ENCODE data around the gene KIF6.
"Not testable (repeated sequence)": the region's sequence is repeated elsewhere in the genome, so short reads cannot be mapped to it uniquely, and the experiment has no call there.

The KIF6 gene

DNA sequence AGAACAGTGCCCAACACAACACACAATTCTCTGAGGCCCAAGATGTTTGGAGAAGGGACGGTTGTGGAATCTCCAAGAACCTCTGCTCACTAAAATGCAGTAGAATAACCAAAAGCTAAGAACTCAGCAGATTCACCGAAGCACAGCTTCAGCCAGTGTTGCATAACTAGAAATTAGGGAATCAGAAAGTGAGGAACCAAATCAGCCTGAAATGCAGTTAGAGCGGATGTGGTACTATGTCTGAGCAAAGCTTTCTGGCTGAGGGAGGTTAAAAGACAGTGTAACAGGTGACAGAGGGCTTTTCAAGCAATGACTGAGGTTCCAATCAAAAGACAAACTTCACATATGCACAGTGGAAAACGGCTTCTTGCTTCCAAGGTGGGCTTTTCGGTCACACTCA lies 204.8 kb downstream of the KIF6 start:
- DNase-seq (ENCODE audit: low read depth in 2 of 2): no peak
- TF ChIP-seq, protein P1, sequence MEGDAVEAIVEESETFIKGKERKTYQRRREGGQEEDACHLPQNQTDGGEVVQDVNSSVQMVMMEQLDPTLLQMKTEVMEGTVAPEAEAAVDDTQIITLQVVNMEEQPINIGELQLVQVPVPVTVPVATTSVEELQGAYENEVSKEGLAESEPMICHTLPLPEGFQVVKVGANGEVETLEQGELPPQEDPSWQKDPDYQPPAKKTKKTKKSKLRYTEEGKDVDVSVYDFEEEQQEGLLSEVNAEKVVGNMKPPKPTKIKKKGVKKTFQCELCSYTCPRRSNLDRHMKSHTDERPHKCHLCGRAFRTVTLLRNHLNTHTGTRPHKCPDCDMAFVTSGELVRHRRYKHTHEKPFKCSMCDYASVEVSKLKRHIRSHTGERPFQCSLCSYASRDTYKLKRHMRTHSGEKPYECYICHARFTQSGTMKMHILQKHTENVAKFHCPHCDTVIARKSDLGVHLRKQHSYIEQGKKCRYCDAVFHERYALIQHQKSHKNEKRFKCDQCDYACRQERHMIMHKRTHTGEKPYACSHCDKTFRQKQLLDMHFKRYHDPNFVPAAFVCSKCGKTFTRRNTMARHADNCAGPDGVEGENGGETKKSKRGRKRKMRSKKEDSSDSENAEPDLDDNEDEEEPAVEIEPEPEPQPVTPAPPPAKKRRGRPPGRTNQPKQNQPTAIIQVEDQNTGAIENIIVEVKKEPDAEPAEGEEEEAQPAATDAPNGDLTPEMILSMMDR (IDR thresholded peaks at IDR 0.05; ENCODE audit: low read depth, low read length): no peak
- no peak overlapping the region for H3K4me3 ChIP-seq (replicated peaks in 1 of 2; ENCODE audit: low read depth in 2 of 2, low read length in 2 of 2)

DNA sequence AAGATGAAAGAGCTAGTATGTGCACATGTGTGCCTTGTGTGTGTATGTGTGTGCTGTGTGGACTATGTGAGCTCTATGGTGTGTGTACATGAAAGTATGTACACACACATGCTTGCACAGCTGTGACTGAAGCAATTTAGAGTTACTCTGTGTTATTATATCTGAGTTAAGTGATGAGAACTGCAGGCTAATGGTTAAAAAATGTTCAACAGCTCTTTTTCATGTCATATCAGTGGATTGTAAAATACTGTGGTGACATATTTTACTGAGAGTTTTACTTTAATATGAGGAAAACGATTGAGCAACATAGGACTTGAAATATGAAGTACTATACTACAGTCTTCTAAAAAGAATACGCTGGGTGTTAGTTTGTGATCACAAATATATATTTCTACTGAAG lies 207.0 kb downstream of the KIF6 start:
- TF ChIP-seq, protein P1 (IDR thresholded peaks at IDR 0.05; ENCODE audit: low read depth, low read length): no peak
- DNase-seq (ENCODE audit: low read depth in 2 of 2): no peak
- no peak overlapping the region for H3K4me3 ChIP-seq (replicated peaks in 1 of 2; ENCODE audit: low read depth in 2 of 2, low read length in 2 of 2)

DNA sequence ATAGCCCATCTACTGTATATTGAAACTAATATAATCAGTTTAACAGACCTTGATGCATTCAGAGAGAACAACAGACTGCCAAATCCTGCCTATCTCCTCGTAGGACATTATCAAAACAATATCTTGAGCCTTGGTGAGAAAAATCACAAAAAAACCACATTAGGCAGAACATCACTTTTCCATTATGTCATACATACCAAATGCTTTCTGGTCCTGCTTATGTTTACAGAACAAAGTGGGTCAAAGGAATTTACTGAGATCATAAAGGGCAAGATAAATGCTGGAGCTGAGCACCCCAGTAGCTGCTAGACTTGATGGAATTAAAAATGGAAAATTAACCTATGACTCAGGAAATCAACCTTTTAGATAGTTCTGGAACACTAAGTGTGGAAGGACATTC lies 207.5 kb downstream of the KIF6 start:
- DNase-seq (ENCODE audit: low read depth in 2 of 2): no peak
- TF ChIP-seq, protein P1 (IDR thresholded peaks at IDR 0.05; ENCODE audit: low read depth, low read length): no peak
- H3K4me3 ChIP-seq (replicated peaks in 1 of 2; ENCODE audit: low read depth in 2 of 2, low read length in 2 of 2): no peak overlapping the region

DNA sequence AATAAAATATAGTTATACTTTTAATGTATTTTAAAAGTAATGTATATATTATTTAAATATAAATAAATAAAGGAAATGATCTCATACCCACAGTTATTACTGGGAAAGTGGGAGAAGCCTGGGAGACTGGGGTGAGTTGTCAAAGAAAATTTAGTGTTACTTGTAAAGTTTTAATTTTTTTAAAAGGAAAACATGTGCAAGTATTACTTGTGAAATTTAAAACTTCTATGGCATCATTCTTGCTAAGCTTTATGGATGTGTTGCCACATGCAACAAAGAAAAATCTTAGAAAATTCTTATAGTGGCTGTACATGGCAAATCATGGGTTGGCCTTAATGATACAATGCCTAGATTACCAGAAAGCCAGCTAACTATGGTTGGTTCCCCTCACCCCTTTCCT lies 208.7 kb downstream of the KIF6 start:
- TF ChIP-seq, protein P1 (IDR thresholded peaks at IDR 0.05; ENCODE audit: low read depth, low read length): no peak
- DNase-seq (ENCODE audit: low read depth in 2 of 2): no peak

DNA sequence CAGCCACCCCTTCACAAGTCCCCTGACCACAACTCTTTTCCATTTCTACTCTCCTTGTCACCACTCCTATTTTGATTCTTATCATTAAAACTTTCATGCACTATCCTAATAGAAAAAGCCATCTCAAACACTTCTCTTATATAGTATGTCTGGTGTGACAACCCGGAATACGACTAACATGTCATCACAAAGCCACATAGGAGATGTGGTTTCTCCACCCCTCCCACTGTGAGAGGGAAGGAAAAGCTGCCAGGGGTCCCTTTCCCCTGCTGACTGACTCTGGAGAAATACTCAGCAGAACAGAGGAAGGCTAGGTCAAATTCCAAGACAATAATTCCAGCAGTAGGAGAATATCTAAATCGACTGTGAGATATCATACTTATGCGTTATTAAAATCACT lies 209.7 kb downstream of the KIF6 start:
- no peak overlapping the region for H3K4me3 ChIP-seq (replicated peaks in 1 of 2; ENCODE audit: low read depth in 2 of 2, low read length in 2 of 2)
- no peak for DNase-seq (ENCODE audit: low read depth in 2 of 2)
- TF ChIP-seq, protein P1 (IDR thresholded peaks at IDR 0.05; ENCODE audit: low read depth, low read length): no peak

More for the DNA sequence above, 208.7 kb downstream of the KIF6 start:
- no peak overlapping the region for H3K4me3 ChIP-seq (replicated peaks in 1 of 2; ENCODE audit: low read depth in 2 of 2, low read length in 2 of 2)

DNA sequence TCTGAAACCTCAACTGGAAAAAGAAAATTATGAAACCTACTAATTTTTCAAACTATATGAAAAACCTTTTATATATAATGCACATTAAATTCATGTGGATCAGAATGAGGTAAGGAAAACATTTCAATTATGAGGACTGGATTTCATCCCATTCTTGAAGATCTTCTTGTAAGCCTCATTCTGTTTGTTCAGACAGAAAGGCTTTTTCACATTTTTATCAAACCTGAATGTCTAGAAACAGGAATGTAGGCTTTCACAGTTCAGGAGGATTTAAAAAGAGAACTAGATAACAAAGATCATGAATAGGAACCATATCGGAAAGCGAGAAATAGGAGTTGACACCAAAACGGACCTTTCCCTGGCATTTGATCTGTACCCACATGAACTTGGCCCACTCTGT lies 210.2 kb downstream of the KIF6 start:
- TF ChIP-seq, protein P1 (IDR thresholded peaks at IDR 0.05; ENCODE audit: low read depth, low read length): no peak

DNA sequence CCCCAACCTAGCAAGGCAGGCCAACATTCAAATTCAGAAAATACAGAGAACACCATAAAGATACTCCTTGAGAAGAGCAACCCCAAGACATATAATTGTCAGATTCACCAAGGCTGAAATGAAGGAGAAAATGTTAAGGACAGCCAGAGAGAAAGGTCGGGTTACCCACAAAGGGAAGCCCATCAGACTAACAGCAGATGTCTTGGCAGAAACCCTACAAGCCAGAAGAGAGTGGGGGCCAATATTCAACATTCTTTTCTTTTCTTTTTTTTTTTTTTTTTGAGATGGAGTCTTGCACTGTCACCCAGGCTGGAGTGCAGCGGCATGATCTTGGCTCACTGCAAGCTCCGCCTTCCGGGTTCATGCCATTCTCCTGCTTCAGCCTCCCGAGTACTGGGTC lies 215.4 kb downstream of the KIF6 start:
- not testable (repeated sequence) for DNase-seq (ENCODE audit: low read depth in 2 of 2)

More for the DNA sequence above, 210.2 kb downstream of the KIF6 start:
- no peak for DNase-seq (ENCODE audit: low read depth in 2 of 2)
- no peak overlapping the region for H3K4me3 ChIP-seq (replicated peaks in 1 of 2; ENCODE audit: low read depth in 2 of 2, low read length in 2 of 2)

More for the DNA sequence above, 215.4 kb downstream of the KIF6 start:
- H3K4me3 ChIP-seq (replicated peaks in 1 of 2; ENCODE audit: low read depth in 2 of 2, low read length in 2 of 2): not testable (repeated sequence)

All from cardiac fibroblast (primary cell).